SKM-1 treated with dmso at 0.1 percent for 144 hours (cell line): ENCODE measurements around the gene FBN1.
A peak's percentile ranks its signal among the peaks of the same experiment; 100 is the strongest.

Experiments
- DNase-seq: peaks from one replicate; lab custom pipeline; 2025; ENCODE audit not compliant: unreplicated experiment; lab: John Stamatoyannopoulos, UW

Gene FBN1

DNA sequence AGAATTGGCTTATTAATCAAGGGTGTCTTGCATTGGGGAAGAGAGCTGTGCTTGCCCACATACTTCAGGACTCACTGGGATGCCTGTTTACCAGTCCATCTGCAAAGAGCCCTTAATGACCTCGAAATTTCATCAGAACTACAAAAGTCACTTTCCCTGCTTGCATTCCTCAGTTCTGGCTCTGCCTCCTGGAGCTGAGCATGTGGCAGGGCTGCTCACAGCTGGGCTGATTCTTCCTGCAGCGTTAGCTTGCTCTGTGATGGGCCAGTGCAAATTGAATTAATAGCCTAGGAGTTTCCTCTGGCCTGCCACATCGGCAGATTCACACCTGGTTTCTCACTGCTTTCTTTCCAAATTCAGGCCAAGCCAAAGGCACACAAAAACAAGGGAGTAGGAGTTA, 205.4 kb downstream of the FBN1 start:
- no peak for DNase-seq

DNA sequence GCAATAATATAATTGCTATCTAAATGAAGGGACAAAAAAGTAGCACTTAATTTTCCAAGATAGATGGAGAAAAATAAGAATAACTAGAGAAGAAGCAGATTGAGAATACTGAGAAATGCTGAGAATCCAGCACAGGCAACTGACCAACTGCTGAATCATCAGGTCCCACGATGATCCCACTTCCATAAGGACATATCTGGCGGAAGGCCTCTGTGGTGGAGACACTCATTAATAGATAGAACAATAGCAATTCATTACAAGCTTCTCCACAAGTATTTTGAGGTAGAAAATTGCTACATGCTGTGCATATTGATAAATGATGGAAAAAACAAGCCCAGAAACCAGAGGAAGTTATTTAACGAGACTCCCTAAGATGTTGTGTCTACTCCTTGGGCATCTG, 208.3 kb downstream of the FBN1 start:
- DNase-seq: no peak

DNA sequence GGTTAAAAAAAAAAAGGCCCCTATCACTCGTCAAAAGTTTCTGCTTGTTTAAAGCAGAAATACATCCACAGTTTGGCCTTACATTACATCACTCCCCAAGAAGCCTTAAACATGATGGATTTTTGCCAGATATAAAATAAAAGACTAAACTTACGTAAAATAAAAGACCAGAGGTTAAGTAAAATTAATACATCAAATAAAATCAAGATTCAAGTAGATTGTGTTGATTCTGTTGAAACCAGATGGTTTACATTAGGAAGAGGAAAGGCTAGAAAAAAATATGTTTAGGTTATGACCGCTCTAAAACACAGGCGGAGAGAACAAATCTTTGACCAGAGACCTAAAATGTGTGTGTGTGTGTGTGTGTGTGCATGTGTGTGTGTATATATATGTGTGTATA, 210.2 kb downstream of the FBN1 start:
- no peak for DNase-seq

DNA sequence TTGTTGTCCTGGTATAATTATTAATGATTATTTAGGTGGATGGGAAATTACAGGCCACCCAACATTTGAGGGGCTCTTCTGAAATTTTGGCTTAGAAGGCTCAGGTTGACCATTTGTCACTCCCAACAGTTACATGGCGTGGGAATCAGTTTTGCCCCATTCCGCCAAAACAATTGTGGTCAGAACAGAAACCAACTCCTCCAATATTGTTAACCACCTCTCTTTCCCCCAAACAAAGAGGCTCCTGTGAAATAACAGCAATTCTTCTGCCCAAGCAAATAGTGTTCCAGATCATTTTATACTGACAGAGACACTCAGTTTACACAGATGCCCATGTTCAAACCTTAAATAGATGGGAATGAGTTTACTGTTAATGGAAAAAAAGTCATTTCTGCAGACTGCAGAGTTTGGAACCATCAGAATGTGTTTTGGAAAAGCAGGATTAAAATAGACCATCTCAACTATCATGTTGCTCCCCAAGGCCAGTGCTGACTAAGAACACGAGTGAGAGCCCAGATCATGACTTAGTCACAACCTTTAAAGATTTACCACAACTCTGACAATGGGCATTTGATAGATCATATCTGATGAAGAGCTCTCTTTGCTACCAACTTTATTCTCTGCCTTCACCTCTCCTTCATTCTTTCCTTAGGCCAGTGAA, 212.2 kb downstream of the FBN1 start:
- DNase-seq: no peak

DNA sequence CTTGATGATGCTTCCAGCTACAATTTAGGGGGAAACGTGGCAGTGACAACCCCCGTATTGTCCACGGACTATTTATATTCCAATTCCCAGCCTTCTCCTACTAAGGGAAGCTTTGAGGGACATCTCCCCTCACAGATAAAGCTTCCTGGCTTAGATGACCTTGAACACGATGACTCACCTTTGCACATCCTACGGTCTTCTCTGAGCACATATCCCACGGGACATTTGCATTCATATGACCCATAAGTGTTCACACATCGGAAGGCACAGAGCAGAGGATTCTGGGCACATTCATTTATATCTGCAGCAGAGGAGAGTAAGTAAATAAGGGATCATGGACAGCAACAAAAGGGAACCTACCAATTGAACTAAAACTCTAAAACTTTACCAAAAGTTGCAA, 212.8 kb downstream of the FBN1 start:
- no peak for DNase-seq

DNA sequence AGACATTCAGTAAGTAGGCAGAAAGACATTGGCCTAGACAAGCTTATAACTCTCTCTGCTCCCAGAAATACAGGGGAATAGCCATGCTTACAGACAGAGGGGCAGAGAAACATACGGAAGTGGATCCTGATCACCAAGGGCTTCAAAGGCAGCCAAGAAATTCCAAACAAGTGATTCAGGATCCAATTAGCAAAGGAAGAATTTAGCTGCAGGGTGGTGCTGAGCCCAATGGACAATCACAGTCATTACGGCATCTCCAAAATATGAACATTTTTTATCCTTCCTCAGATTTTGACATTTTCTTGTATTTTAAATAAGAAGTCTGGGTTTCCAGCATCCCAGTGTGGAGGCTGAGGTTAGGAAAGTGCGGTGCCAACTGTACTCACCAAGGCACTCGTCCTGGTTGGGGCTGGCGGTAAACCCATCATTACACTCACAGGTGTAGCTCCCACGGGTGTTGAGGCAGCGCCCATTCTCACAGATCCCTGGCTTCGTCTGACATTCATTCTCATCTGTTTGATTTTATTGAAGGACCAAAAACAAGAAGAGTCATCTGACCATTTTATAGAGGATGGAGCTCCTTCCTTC, 217.5 kb downstream of the FBN1 start:
- DNase-seq: no peak

DNA sequence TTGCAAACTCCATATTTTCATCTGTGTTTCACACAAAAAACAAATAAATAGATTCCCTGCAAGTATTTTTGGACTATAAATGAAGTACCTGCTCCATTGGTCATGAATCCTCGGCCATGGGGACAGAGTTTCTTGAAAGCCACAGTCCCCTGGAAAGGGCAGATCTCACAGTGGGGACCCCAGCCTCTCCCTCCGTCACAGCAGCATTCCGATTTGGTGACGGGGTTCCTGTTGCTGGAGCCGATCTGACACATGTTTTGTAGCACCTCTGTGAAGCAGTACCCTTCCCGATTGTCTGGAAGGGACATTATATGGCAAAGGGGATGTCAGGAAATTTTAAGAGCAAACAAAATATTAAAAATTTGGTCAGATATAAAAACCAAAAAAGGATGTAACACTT, 218.0 kb downstream of the FBN1 start:
- no peak for DNase-seq

DNA sequence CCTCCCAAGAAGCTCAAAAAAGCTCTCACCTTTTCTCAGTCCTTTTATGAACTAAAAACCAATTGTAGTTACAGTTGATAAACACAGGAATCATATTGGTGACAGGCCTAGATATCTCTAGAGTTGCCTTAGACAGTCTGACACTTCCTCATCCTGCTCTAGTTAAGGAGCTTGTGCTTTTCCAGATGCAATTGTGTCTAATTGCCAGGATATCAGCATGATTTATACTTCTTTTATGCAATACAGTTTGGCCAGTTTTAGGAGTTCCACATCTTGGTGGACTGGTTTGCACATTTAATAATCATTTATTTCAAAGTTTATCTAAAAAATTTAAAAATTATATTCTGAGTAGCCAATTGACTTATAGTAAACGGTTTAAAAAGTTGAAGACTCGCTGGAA, 218.6 kb downstream of the FBN1 start:
- no peak for DNase-seq

DNA sequence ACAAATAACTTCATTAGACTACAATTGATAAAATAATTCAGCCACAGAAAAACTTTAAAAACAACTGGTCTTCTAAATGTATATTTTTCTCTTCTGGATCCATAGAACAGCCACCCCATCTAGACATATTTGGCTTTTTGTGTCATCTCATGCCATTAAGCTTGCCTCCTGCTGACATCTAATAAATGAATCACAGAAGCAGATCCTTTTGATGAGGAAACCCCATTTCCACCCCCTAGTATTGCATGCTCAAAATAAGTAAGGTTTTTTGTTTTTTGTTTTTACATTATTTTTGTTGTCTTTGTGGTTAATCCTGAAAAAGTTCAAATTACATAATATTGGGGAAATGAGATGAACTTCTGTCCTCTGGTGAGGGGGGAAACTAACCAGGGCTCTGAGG, 219.5 kb downstream of the FBN1 start:
- DNase-seq: no peak

DNA sequence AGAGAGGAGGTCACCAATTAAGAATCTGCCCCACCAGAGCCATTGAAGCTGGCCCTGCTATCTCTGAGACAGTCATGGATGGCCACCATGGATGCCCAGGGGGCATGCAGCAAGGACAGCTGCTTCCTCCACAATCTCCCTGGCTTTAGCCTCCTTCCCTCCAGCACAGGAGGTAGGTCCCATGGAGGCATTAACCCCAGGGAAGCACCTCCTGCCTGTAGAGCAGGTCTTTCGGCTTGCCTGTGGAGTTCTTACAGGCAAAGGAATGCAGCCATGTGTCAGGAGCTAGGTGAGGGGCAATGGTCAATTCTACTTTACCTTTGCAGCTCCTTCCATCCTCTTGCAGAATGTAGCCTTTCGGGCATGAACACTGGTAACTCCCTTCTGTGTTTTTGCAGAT, 220.5 kb downstream of the FBN1 start:
- DNase-seq: no peak

DNA sequence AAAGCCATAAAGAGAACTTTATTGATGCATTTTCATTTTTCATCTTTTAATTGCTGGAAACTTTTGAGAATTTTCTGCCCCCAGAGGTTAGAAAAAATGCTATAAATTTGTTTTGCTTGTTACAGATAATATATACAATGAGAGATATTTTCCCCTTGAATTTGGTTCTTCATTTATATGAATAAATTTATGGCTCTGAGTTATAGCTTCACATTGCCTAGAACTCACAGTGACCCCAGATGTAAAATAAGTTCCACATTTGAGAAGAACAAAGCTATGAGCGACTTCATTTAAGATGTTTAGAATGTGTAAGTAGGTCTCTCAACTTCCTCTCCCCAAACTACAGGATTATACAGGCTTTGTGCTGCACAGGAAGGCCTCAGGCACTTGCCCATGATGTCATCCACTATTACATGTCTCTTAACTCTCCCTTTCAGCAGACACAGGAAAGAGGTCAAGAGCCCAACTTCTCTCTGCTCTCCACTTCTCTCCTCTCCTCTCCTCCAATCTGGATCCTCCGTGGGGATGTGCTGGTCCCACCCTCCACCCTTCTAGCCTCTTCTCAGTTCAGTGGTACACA, 221.5 kb downstream of the FBN1 start:
- peak; percentile 70 for DNase-seq

DNA sequence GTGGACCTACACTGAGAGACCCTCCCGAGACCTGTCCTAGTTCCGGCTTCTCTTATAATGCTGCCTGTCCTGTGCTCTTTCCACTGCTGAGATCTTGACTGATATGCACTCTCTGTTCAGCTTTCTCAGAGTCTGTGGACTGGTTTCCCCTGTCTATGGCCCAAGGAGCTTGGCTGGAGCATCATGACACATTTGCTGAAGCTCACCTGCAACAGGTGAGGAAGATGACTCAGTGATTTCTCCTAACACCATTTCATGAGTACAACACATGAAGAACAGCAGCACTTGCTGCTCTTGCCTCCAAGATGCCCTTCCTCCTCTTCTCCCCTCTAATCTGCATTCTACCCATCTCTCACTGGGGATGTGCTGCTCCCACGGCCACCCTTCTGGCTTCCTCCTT, 222.2 kb downstream of the FBN1 start:
- no peak for DNase-seq

DNA sequence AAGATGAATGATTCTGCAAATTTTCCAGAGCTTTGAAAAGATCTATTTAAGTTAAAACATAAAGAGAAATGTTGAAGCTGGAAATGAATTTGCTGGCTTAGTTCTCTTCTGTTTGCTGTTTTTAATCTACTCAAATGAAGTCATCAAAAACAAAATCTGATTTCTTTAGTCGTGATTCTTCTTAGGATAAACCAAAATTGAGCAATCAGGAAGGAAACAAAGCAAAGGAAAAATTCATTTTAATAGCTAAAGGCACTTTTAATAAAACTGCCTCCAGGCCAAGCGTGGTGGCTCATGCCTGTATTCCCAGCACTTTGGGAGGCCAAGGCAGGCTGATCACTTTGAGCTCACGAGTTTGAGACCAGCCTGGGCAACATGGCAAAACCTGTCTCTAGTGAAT, 223.1 kb downstream of the FBN1 start:
- DNase-seq: no peak

DNA sequence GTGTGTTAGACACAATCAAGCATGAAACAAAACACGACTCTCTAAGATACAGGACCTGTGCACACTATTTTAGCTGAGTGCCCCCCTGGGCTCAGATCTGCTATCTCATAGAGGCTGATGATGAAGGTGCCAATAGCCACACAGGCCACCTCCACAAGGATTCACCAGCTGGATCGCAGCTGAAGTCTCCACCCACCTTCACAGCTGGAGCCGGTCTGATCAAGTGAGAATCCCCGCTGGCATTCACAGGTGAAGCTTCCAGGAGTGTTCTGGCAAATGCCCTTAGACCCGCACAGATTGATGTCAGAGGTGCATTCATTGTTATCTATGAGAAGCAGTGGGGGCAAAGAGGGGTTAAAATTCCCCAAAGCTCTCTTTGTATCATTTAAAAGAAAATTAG, 224.1 kb downstream of the FBN1 start:
- no peak for DNase-seq

DNA sequence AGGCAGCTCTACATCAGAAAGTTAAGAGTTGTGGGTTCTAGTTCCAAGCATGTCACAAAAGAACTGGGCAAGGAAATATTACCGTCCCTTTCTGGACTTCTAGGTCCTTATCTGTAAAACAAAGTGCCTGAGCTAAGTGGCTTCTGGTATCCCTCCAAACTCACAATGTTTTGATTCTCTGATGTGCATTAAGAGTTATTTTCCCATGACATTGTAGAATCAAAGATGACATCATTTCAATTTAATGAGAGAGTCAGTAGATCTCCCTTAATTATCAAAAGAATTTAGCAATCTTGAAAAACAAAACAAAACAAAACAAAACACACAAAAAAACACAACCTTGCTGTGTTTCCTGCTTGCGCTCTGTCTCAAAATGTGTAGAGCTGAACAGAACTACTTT, 225.6 kb downstream of the FBN1 start:
- no peak for DNase-seq

DNA sequence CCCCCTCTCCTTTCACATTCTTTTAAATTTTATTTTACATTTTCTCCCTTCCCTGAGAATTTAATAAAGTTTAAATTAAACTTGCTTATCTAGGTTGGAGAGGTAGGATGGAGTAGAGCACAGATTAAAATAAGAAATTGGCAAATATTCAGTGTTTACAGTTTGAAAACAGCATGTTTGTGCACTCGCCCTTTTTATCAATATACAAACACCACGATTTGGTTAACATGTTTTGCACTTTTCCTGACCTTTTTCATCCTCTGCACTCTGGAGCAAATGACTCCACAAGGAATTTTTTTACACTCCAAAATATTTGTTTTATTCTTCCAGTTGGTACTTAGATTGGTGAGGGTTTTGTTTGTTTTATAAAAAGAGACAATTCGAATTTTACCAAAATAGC, 227.2 kb downstream of the FBN1 start:
- no peak for DNase-seq

DNA sequence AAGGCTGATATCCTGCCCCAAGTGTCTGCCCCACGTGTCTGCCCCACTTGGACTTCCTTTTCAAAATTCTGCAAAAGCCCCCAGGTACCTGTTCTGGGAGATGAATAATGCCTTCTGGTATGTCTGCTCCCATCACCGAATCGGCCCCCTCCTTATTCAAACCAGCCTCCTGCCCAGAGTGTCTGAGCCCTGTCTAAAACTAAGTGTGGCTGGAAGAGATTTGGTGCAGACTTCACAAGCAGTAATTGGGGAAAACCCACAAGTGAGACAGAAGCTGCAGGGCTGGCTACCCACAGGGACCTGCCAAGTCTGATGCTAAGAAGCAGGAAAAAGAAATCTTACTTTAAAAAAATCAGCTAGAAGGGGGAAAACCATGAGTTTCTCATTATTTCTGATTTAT, 229.2 kb downstream of the FBN1 start:
- no peak for DNase-seq

DNA sequence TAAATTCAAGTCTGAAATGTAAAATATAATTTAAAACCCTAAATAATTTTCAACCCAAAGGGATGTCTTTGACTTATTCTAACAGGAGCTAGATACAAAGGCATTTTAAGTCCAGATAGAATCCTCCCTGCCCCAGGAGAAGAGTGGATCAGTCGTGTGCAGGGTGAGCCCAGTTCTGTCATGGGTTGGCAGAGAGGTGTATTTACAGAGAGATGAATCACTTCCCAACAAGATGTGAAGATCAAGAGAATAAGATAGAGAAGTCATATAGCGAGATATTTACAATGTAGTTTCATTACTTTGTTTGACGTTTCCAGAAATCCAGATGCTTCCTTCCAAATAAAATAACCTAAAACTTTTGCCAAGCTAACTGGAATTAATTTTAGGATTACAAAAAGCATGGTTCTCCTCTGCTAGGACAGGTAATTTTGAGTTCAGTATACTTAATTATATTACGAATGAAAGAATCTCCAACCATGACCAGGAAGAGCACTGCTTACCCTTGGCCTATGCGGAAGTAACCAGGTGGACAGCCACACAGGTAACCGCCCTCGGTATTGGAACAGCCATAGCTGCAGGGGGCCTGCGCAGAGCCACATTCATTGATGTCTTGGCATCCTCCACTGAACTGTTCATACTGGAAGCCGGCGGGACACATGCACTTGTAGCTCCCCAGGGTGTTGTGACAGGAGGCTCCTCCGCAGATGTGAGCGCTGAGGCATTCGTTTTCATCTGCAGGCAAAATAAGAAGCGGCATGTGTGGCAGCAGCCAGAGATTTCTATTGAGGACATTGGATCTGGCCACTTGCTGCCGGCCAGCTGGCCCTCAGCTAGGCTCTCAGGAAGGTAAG, 230.2 kb downstream of the FBN1 start:
- no peak for DNase-seq

DNA sequence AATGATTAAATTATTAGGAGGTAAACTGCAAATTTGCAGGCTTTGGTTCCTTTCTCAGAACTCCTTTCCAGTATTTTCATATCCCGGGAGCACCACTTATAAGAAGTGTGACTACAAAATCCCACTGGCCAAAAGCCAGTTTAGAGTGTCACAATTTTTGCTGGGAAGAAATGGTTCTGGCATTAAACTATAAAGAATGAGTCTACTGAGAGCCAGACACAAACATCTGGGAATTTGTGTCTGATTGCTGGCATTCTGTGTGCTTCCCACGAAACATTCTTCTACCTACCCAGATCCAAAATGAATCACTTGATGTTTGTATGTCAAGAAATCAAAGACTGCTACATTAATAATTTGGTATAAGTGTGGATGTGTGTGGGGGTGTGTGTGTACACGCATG, 231.5 kb downstream of the FBN1 start:
- DNase-seq: no peak

DNA sequence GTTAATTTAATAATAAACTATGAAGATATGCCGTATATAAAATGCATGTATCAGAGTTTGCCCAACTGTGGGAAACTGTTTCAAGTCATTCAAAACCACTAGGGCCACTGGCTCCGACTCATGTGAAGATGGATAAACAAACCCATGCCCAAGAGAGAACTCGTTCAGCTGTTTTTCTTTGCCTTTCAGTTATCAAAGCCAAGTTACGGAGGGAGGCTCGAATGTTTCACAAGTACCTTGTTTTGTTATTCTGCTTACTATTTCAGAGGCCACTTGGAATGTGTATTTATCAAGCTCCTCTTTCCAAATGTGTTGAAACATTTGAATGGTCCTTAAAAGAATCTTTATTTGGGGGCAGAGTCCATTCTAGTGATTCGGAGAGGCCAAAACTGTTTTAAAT, 232.2 kb downstream of the FBN1 start:
- DNase-seq: no peak

DNA sequence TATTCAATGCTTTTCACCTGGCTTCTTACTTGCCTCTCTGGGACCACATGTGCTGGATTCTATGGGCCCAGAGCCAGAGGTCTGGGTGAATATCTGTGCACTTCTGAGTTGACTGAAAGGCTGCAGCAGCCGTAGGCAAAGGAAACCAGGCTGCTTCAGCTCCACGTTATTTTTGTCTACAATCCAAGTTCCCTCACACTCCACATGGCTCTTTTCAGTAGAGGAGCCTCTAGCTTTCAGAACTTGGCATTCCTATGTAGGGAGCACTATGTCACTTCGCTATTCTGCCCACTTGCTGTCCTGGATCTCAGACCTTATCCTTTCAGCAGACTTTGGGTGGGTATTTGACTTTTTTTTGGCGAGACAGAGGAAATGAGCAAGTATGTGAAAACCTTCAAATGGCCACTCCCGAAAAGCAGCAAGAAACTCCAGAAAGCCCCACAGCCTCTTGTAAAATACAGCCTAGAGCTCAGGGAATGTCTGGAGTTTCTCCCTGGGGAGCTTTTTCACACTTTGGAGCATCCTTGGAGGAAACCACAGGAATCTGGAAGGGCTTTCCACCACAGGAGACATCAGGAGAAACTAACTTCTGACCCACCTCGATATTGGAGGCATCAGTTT, 233.4 kb downstream of the FBN1 start:
- DNase-seq: no peak

DNA sequence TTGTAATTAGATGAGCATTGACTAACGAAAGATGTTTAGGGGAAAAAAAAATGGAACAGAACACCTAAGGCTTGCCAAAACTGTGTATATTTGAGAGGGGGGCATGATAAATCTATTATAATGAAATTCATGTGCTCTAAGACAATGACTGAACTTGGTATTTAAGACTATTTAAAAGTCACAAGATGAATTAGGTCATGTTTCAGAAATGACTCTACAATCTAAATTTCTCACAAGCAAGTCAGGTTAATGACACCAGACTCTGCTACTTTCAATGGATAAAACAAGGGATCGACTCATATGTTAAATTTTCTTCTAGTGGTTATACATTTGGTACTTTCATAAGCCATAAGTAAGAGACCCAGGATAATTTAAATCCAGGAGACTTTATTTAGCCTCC, 235.9 kb downstream of the FBN1 start:
- DNase-seq: no peak
